Measurements from ENCODE around the gene TNRC6B.

GRCh38 chr22:40276996-40277823, 99.5 kb downstream of the TNRC6B start:
- TF ChIP-seq CTCF (conservative IDR thresholded peaks at IDR 0.05; ENCODE audit: low read depth in 2 of 2) (no peak), EZH2 (IDR thresholded peaks at IDR 0.05; ENCODE audit: low read depth, unreplicated experiment) (no peak), EZH2phosphoT487 (IDR thresholded peaks at IDR 0.05; ENCODE audit: unreplicated experiment) (no peak), ZNF462 (CRISPR knock-in tag; IDR thresholded peaks at IDR 0.05) (no peak), POLR2AphosphoS5 (IDR thresholded peaks at IDR 0.05; ENCODE audit: low read depth) (no peak)
- TF ChIP-seq, protein P1, sequence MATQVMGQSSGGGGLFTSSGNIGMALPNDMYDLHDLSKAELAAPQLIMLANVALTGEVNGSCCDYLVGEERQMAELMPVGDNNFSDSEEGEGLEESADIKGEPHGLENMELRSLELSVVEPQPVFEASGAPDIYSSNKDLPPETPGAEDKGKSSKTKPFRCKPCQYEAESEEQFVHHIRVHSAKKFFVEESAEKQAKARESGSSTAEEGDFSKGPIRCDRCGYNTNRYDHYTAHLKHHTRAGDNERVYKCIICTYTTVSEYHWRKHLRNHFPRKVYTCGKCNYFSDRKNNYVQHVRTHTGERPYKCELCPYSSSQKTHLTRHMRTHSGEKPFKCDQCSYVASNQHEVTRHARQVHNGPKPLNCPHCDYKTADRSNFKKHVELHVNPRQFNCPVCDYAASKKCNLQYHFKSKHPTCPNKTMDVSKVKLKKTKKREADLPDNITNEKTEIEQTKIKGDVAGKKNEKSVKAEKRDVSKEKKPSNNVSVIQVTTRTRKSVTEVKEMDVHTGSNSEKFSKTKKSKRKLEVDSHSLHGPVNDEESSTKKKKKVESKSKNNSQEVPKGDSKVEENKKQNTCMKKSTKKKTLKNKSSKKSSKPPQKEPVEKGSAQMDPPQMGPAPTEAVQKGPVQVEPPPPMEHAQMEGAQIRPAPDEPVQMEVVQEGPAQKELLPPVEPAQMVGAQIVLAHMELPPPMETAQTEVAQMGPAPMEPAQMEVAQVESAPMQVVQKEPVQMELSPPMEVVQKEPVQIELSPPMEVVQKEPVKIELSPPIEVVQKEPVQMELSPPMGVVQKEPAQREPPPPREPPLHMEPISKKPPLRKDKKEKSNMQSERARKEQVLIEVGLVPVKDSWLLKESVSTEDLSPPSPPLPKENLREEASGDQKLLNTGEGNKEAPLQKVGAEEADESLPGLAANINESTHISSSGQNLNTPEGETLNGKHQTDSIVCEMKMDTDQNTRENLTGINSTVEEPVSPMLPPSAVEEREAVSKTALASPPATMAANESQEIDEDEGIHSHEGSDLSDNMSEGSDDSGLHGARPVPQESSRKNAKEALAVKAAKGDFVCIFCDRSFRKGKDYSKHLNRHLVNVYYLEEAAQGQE (IDR thresholded peaks at IDR 0.05; ENCODE audit: unreplicated experiment), result no peak

Measured in GM23338 (cell line).